AG09309 (cell line): ENCODE data around the gene GGCT.

Experiments
- DNase-seq: peaks from one replicate; pipeline ENCODE4 v3.0.0-alpha.2; 2010; ENCODE audit warnings: low read depth
- H3K4me3 ChIP-seq: 2 replicates; pipeline ENCODE4 v1.5.1; 2011; ENCODE audit warnings: mild to moderate bottlenecking, low read depth, low read length, moderate library complexity; ENCODE audit not compliant: control insufficient read depth
- TF ChIP-seq, protein P1 (sequence below): IDR thresholded peaks from 2 replicates; pipeline ENCODE4 v1.5.1; 2011; ENCODE audit warnings: mild to moderate bottlenecking, low read depth, low read length, inconsistent platforms; ENCODE audit not compliant: insufficient read depth, control insufficient read depth; ENCODE audit errors: missing control alignments

The GGCT gene

DNA sequence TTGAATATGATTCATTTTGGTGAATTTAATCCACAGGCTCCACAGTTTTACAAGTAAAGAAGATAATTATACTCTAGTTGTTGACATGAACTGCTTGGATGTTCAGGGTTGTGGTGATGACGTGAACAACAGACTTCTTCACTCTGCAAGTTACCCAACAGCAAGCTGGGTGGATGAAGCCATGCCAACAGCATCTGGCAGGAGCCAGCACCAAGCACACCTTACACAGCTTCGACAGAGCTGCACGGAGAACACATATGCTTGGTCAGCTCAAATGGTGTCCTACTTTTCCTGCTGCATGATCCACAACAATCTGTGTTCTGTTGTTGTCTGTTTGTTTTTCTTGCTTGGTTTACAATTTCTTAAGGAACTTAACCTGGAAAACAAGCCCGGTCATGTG lies 35.8 kb downstream of the GGCT start:
- H3K4me3 ChIP-seq: no peak overlapping the region
- peak; percentile 80 for DNase-seq
- TF ChIP-seq, protein P1, sequence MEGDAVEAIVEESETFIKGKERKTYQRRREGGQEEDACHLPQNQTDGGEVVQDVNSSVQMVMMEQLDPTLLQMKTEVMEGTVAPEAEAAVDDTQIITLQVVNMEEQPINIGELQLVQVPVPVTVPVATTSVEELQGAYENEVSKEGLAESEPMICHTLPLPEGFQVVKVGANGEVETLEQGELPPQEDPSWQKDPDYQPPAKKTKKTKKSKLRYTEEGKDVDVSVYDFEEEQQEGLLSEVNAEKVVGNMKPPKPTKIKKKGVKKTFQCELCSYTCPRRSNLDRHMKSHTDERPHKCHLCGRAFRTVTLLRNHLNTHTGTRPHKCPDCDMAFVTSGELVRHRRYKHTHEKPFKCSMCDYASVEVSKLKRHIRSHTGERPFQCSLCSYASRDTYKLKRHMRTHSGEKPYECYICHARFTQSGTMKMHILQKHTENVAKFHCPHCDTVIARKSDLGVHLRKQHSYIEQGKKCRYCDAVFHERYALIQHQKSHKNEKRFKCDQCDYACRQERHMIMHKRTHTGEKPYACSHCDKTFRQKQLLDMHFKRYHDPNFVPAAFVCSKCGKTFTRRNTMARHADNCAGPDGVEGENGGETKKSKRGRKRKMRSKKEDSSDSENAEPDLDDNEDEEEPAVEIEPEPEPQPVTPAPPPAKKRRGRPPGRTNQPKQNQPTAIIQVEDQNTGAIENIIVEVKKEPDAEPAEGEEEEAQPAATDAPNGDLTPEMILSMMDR: no peak

DNA sequence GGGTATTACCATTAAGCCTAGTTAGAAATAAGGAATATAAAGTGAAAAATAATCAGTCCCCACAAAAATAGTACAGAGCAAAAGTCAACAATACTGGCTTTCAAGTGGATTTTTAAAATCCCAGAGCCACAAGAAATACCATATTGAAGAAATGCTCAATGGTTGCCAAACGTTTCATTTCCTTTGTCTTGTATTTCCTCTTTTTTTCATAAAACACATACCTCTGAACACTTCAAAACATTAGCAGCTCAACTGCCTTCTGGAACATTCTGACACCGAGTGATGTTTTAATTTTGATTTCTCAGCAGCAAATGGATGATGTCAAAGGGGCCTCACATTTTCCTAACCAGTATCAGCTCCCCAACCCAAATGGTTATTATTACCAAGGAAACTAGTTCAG lies 36.6 kb downstream of the GGCT start:
- TF ChIP-seq, protein P1: no peak
- no peak overlapping the region for H3K4me3 ChIP-seq
- DNase-seq: no peak

DNA sequence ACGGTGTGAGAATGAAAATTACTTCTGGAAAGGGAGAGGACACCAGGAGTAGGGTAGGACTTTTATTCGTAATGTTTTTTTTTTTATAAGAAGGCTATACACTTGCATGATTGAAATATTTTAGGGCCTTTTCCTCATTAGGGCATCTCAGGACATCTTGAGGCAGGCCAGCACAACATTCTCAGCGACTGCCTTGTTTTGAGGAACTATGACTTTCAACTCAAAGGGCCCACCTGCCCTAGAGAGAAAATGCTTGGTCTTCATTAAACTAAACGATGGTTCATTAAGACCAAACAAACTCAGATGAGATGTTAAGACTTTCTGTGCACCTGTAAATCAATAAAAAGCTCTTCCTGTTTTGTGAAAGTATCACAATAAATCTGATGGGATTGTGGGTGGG lies 37.4 kb downstream of the GGCT start:
- no peak overlapping the region for H3K4me3 ChIP-seq
- no peak for DNase-seq
- TF ChIP-seq, protein P1: no peak

DNA sequence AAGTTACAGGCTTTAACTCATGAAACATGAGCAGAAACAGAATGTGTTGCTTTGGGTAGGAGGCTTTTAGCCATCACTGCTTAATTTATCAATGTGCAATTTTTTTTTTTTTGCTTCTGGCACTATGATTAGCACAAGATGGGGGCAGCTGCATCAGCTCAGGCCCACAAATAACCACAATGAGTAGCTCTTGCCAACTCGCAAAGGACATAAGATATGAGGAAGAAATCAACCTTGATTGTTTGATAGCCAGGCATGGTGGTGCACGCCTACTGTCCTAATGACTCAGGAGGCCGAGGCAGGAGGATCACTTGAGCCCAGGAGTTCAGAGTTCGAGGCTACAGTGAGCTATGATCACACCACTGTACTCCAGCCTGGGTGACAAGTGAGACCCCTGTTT lies 38.4 kb downstream of the GGCT start:
- no peak overlapping the region for H3K4me3 ChIP-seq
- TF ChIP-seq, protein P1: no peak
- DNase-seq: no peak

DNA sequence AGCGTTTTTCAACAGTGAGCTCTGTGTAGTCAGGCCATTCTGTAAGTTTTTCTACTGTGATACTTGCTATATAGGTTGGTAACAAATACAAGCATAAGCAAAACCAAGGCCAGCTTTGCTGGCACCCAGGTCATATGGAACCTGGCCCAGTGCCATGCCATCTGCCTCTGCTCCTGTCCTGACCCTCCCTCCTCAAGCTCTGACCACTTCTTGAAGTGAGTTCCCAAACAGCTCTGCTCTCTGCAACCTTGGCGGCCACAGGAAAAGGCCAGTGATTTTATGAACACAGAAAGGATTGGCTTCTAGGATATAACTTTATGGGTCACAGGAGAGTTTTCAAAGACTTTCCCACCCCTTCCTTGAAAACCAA lies 38.8 kb downstream of the GGCT start:
- no peak for DNase-seq
- no peak overlapping the region for H3K4me3 ChIP-seq
- TF ChIP-seq, protein P1: no peak

DNA sequence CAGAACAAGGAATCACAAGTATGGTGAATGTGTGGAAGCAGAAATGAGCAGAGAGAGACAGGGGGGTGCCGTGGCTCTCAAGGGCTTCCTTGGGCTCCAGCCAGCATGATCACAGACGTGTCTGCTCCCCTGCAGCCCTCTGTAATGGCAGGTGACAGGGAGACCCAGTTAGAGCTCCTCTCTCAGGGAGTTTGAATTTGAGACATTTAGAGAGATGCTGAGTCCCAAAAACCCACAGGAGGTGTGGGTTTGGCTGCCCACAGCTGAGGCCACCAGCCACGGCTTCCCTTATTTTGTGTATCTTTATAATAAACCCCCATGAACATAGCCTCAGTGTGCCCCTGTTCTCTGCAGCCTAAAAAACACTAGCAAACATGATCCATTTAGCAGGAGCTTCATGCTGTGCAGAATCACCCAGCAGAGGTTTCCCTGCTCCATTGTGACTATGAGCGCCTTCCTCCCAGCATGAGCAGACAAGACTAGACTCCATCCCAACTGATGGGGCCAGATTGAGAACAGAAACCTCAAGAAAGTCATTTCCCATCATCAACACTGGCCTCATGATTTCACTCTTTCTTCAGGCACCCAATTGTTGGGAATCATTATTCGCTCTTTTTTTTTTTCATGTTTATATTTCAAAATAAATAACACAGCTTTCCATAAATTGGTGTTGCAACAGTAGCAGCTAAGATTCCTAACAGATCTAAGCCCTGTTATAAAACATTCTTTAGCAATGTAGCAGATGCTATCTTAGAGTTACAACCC lies 39.4 kb downstream of the GGCT start:
- TF ChIP-seq, protein P1: no peak
- no peak overlapping the region for H3K4me3 ChIP-seq
- no peak for DNase-seq
